ENCODE results near the gene CAMK2G.

Gene CAMK2G

DNA sequence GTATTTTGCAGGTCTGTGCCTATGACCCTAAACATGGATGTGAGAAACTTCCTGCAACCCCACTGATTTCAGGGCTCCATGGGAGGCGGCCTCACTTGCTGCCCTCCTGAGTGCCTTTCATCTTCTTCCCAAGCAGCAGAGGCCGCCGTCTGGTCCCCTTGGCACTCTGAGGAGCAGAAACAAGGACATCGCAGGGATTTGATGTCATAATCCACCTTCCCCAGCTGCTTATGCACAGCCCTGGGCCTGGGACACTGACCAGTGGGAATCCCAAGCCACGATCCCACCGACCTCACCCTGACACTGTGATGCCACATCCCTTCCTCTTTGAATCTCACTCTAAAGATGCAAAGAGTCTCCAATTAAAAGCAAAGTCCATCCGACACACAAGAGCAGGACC is 7.7 kb downstream of the CAMK2G start:
- ATAC-seq: no peak

DNA sequence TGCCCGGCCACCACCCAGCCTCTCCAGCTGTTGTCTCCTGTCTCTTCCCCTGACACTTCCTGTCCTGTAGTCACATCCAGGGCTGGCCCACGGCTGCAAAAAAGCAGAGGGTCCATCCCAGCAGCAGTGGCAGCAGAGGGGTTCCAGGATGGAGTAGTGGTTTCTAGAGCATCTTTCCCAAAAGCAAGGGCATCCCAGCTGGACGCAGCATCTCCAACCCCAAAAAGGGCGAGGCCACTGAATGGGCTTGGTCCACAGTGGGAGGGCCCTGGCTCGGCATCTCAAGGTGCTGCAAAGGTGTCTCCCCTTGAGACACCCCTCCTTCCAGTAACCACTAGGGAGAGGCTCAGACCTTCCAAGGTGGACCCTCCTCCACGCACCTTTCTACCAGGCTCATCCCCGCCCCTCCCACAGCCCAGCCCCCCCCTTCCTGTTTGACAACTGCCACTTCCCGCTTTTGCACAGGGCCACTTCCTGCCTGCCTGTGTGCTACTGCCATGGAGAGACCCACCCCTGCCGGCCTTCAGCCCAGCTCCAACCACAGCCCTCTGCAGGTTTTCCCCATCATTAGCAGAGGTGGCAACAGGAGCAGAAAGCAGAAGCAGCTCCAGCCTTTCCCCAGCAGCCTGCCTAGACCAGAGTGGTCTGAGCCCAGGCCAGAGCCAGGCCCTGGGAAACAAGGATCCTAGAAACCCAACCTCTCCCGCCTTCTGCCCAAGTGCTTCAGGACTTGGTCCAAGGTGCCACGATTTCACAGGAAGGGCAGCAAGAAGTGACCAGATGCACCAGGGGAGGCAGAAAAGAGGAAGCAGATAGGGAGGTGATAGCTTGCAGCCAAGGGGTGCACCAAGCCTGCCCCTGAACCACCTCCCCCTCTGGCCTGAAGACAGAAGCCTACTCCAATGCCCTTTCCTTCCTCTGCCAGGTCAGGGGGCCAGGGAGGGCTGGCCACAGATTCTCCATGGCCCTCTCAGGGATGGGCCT is 8.6 kb downstream of the CAMK2G start:
- ATAC-seq: no peak

More for the DNA sequence above, 7.7 kb downstream of the CAMK2G start:
- TF ChIP-seq, protein P1, sequence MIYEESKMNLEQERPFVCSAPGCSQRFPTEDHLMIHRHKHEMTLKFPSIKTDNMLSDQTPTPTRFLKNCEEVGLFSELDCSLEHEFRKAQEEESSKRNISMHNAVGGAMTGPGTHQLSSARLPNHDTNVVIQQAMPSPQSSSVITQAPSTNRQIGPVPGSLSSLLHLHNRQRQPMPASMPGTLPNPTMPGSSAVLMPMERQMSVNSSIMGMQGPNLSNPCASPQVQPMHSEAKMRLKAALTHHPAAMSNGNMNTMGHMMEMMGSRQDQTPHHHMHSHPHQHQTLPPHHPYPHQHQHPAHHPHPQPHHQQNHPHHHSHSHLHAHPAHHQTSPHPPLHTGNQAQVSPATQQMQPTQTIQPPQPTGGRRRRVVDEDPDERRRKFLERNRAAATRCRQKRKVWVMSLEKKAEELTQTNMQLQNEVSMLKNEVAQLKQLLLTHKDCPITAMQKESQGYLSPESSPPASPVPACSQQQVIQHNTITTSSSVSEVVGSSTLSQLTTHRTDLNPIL (CRISPR knock-in tag; IDR thresholded peaks at IDR 0.05; ENCODE audit: low read depth): no peak
- TF ChIP-seq TOX (CRISPR knock-in tag; IDR thresholded peaks at IDR 0.05; ENCODE audit: borderline replicate concordance): no peak
- TF ChIP-seq, protein P2, sequence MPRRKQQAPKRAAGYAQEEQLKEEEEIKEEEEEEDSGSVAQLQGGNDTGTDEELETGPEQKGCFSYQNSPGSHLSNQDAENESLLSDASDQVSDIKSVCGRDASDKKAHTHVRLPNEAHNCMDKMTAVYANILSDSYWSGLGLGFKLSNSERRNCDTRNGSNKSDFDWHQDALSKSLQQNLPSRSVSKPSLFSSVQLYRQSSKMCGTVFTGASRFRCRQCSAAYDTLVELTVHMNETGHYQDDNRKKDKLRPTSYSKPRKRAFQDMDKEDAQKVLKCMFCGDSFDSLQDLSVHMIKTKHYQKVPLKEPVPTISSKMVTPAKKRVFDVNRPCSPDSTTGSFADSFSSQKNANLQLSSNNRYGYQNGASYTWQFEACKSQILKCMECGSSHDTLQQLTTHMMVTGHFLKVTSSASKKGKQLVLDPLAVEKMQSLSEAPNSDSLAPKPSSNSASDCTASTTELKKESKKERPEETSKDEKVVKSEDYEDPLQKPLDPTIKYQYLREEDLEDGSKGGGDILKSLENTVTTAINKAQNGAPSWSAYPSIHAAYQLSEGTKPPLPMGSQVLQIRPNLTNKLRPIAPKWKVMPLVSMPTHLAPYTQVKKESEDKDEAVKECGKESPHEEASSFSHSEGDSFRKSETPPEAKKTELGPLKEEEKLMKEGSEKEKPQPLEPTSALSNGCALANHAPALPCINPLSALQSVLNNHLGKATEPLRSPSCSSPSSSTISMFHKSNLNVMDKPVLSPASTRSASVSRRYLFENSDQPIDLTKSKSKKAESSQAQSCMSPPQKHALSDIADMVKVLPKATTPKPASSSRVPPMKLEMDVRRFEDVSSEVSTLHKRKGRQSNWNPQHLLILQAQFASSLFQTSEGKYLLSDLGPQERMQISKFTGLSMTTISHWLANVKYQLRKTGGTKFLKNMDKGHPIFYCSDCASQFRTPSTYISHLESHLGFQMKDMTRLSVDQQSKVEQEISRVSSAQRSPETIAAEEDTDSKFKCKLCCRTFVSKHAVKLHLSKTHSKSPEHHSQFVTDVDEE (CRISPR knock-in tag; IDR thresholded peaks at IDR 0.05): no peak
- no peak for TF ChIP-seq ZNF70 (CRISPR knock-in tag; IDR thresholded peaks at IDR 0.05)
- no peak for TF ChIP-seq ZFP3 (CRISPR knock-in tag; IDR thresholded peaks at IDR 0.05)

DNA sequence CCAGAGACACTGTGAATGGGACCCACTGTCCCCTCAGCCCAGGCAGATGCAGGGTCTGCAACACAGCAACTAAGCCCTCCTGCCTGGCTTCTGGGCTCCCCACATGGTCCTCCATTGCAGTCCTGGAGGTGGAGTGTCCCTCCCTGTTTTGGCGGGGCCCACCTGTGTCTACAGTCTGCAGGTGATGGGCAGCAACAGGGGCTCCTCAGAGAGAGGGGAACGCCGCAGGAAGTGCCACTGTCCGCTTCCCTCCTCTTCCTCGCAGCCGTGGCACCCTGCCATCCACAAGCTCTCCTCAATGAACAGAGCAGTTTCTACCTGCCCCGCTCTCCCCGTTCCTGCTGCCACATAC is 9.3 kb downstream of the CAMK2G start:
- ATAC-seq: no peak
- TF ChIP-seq OSR1 (CRISPR knock-in tag; IDR thresholded peaks at IDR 0.05): no peak

More for the DNA sequence above, 8.6 kb downstream of the CAMK2G start:
- TF ChIP-seq, protein P1 (CRISPR knock-in tag; IDR thresholded peaks at IDR 0.05; ENCODE audit: low read depth): no peak
- TF ChIP-seq OSR1 (CRISPR knock-in tag; IDR thresholded peaks at IDR 0.05): no peak
- no peak for TF ChIP-seq RARB (CRISPR knock-in tag; IDR thresholded peaks at IDR 0.05)

DNA sequence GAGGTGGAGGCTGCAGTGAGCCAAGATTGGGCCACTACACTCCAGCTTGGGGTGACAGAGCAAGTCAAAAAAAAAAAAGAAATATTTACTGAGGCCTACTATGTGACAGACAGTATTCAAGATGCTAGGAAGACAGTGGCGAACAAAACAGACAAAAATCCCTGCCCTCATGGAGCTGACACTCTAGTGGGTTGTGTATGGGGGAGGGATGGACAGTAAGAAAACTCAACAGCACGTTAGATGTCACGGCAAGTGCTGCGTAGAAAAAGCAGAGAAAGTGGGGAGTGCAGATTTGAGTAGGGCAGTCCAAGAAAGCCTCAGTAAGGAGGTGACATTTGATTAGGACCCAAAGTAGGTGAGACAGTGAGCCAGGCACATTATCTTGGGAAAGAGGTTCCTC is 10.1 kb downstream of the CAMK2G start:
- no peak for ATAC-seq
- TF ChIP-seq ZNF70 (CRISPR knock-in tag; IDR thresholded peaks at IDR 0.05) (no peak), ZFP30 (CRISPR knock-in tag; IDR thresholded peaks at IDR 0.05) (no peak), ARNTL (CRISPR knock-in tag; IDR thresholded peaks at IDR 0.05; ENCODE audit: borderline replicate concordance, low read depth) (no peak), TOX (CRISPR knock-in tag; IDR thresholded peaks at IDR 0.05; ENCODE audit: borderline replicate concordance) (no peak), BACH2 (CRISPR knock-in tag; IDR thresholded peaks at IDR 0.05; ENCODE audit: borderline replicate concordance) (no peak), CSDC2 (CRISPR knock-in tag; IDR thresholded peaks at IDR 0.05) (no peak), GLIS3 (CRISPR knock-in tag; IDR thresholded peaks at IDR 0.05) (no peak), TCF4 (CRISPR knock-in tag; IDR thresholded peaks at IDR 0.05; ENCODE audit: borderline replicate concordance) (no peak), ZNF565 (CRISPR knock-in tag; conservative IDR thresholded peaks at IDR 0.05; ENCODE audit: low read depth) (no peak), ZC3H10 (CRISPR knock-in tag; IDR thresholded peaks at IDR 0.05) (no peak), ZFP3 (CRISPR knock-in tag; IDR thresholded peaks at IDR 0.05) (no peak), RARB (CRISPR knock-in tag; IDR thresholded peaks at IDR 0.05) (no peak), PPARA (CRISPR knock-in tag; IDR thresholded peaks at IDR 0.05; ENCODE audit: borderline replicate concordance) (no peak), ISL1 (CRISPR knock-in tag; IDR thresholded peaks at IDR 0.05) (no peak)
- TF ChIP-seq, protein P3, sequence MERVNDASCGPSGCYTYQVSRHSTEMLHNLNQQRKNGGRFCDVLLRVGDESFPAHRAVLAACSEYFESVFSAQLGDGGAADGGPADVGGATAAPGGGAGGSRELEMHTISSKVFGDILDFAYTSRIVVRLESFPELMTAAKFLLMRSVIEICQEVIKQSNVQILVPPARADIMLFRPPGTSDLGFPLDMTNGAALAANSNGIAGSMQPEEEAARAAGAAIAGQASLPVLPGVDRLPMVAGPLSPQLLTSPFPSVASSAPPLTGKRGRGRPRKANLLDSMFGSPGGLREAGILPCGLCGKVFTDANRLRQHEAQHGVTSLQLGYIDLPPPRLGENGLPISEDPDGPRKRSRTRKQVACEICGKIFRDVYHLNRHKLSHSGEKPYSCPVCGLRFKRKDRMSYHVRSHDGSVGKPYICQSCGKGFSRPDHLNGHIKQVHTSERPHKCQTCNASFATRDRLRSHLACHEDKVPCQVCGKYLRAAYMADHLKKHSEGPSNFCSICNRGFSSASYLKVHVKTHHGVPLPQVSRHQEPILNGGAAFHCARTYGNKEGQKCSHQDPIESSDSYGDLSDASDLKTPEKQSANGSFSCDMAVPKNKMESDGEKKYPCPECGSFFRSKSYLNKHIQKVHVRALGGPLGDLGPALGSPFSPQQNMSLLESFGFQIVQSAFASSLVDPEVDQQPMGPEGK (CRISPR knock-in tag; IDR thresholded peaks at IDR 0.05; ENCODE audit: borderline replicate concordance): no peak
- TF ChIP-seq, protein P4, sequence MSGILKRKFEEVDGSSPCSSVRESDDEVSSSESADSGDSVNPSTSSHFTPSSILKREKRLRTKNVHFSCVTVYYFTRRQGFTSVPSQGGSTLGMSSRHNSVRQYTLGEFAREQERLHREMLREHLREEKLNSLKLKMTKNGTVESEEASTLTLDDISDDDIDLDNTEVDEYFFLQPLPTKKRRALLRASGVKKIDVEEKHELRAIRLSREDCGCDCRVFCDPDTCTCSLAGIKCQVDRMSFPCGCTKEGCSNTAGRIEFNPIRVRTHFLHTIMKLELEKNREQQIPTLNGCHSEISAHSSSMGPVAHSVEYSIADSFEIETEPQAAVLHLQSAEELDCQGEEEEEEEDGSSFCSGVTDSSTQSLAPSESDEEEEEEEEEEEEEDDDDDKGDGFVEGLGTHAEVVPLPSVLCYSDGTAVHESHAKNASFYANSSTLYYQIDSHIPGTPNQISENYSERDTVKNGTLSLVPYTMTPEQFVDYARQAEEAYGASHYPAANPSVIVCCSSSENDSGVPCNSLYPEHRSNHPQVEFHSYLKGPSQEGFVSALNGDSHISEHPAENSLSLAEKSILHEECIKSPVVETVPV (CRISPR knock-in tag; IDR thresholded peaks at IDR 0.05): no peak
- TF ChIP-seq, protein P1 (CRISPR knock-in tag; IDR thresholded peaks at IDR 0.05; ENCODE audit: low read depth): no peak
- TF ChIP-seq, protein P2 (CRISPR knock-in tag; IDR thresholded peaks at IDR 0.05): no peak
